Measurements from ENCODE around the gene NOP58.
"Not testable (repeated sequence)": the region's sequence is repeated elsewhere in the genome, so short reads cannot be mapped to it uniquely, and the experiment has no call there.

NOP58 gene

GRCh38 chr2:202265467-202266277, at the start of gene NOP58:
Gene NOP58 (plus strand): TSS chr2:202265763. CDS start chr2:202265942, 179 bp downstream.
- DNase-seq (ENCODE audit: low spot score) = peak; percentile 95

GRCh38 chr2:202221873-202222272, 43.7 kb upstream of the NOP58 start:
- DNase-seq (ENCODE audit: low spot score) = no peak

- peak; percentile 46 for DNase-seq (ENCODE audit: low spot score)
Measured at GRCh38 chr2:202237787-202238233, 27.8 kb upstream of the NOP58 start.

GRCh38 chr2:202238234-202239197, 27.0 kb upstream of the NOP58 start, which contains the start of gene SUMO1:
Gene SUMO1 (minus strand): TSS chr2:202238597. CDS start chr2:202238451, 146 bp downstream.
- DNase-seq (ENCODE audit: low spot score) = peak; percentile 80

- not testable (repeated sequence) for DNase-seq (ENCODE audit: low spot score)
Measured at GRCh38 chr2:202247710-202248109, 17.9 kb upstream of the NOP58 start.

- DNase-seq (ENCODE audit: low spot score) = no peak
Measured at GRCh38 chr2:202249521-202250253, 15.9 kb upstream of the NOP58 start.

- no peak for DNase-seq (ENCODE audit: low spot score)
Measured at GRCh38 chr2:202251494-202251893, 14.1 kb upstream of the NOP58 start.

GRCh38 chr2:202261531-202261930, 4.0 kb upstream of the NOP58 start:
- DNase-seq (ENCODE audit: low spot score) = no peak

- no peak for DNase-seq (ENCODE audit: low spot score)
Measured at GRCh38 chr2:202267495-202267894, 1.9 kb downstream of the NOP58 start.

- no peak for DNase-seq (ENCODE audit: low spot score)
Measured at GRCh38 chr2:202269585-202269984, 4.0 kb downstream of the NOP58 start.

- no peak for DNase-seq (ENCODE audit: low spot score)
Measured at GRCh38 chr2:202270487-202270886, 4.9 kb downstream of the NOP58 start.

- DNase-seq (ENCODE audit: low spot score) = not testable (repeated sequence)
Measured at GRCh38 chr2:202276078-202276720, 10.6 kb downstream of the NOP58 start.

- no peak for DNase-seq (ENCODE audit: low spot score)
Measured at GRCh38 chr2:202278036-202278760, 12.6 kb downstream of the NOP58 start.

GRCh38 chr2:202278944-202279343, 13.4 kb downstream of the NOP58 start:
- DNase-seq (ENCODE audit: low spot score) = peak; percentile 45

- DNase-seq (ENCODE audit: low spot score) = no peak
Measured at GRCh38 chr2:202286595-202286994, 21.0 kb downstream of the NOP58 start.

GRCh38 chr2:202289394-202290204, 24.0 kb downstream of the NOP58 start:
- DNase-seq (ENCODE audit: low spot score) = no peak

- DNase-seq (ENCODE audit: low spot score) = no peak
Measured at GRCh38 chr2:202290316-202290715, 24.8 kb downstream of the NOP58 start.

- DNase-seq (ENCODE audit: low spot score) = no peak
Measured at GRCh38 chr2:202290970-202291369, 25.4 kb downstream of the NOP58 start.

- no peak for DNase-seq (ENCODE audit: low spot score)
Measured at GRCh38 chr2:202299712-202300111, 34.1 kb downstream of the NOP58 start.

- DNase-seq (ENCODE audit: low spot score) = no peak
Measured at GRCh38 chr2:202306034-202306433, 40.5 kb downstream of the NOP58 start.

All from SW480 (cell line).